HG02852 (cell line): ENCODE measurements around the gene PTK6.
A peak's percentile ranks its signal among the peaks of the same experiment; 100 is the strongest.

Experiments used
- ATAC-seq: cut with Tn5 transposase; IDR thresholded peaks from one replicate; pipeline ENCODE4 v1.9.1; 2021; ENCODE audit warnings: mild to moderate bottlenecking, moderate library complexity; ENCODE audit not compliant: unreplicated experiment

PTK6 gene

GRCh38 chr20:63532449-63532971, 4.7 kb downstream of the PTK6 start:
- ATAC-seq, result no peak

- no peak for ATAC-seq
These were observed 5.3 kb downstream of the PTK6 start for GRCh38 chr20:63531686-63532448.

- no peak for ATAC-seq
These were observed 6.4 kb downstream of the PTK6 start for GRCh38 chr20:63530788-63531160.

DNA sequence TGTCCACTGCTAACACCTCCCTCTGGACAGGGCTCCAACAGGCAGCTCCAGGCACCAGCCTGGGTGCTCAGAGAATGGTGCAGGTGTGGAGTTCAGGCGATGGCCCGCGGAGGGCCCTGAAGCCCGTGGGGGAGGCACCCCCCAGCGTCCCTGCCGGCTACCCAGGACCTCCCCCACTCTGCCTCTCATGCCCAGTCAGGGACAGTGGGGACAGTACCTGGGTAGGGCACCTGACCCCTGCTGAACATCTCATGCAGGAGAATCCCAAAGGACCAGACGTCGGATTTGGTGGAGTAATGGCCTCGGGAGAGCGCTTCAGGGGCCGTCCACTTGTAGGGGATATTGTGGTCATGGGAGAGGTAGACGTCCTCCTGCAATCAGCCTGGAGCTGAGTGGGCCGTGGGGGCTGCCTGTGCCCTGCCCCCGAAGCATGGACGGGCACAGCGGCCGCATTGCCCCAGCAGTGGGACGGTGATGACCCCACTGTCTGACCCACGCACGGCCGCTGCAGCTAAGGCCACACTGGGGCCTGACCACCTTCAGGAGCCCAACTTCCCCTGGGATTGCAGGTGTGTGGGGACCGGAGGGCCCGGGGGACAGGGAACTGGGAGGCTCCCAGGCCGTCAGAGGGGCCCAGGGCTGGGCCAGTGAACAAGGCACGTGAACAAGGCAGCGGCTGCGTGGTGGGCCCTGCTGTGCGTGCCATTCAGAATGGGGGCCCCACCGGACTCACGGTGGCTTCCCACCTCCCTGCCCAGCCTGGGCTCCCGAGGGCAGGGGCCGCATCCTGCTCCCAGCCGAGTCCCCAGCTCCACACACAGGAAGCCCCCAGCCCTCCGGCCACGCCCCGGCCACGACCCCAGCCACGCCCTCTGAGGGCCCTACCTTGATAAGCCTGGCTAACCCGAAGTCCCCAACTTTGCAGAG, 7.1 kb downstream of the PTK6 start:
- ATAC-seq, result no peak

DNA sequence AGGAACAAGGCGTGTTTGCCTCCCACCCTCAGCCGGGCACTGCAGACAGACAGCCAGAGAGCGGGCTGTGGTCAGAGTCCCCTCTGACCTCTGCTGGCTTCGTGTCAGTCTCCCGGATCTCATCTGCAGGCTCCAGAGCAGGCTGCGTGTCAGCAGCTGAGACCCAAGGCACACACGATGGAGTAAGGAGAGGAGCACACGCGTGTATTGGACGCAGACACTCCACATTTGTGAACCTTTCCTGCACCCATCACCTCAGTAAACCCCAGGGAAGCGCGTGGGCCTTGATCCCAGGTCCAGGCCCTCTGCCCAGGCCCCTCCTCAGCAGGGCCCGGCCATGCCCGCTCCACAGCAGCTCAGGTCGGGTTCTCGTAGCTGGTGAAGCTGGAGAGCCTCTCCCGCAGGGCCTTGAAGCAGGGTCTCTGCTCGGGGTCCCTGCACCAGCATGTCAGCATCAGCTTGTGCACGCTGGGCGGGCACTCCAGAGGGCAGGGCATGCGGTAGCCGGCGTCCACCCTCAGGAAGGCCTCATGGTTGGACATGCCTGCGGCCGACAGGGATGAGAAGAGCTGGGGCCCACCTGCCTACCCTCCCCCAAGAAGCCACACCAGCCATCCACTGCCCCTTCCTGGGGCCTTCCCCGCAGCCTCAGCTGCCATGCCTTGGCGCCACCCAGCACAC, 7.9 kb downstream of the PTK6 start:
- ATAC-seq, result no peak

DNA sequence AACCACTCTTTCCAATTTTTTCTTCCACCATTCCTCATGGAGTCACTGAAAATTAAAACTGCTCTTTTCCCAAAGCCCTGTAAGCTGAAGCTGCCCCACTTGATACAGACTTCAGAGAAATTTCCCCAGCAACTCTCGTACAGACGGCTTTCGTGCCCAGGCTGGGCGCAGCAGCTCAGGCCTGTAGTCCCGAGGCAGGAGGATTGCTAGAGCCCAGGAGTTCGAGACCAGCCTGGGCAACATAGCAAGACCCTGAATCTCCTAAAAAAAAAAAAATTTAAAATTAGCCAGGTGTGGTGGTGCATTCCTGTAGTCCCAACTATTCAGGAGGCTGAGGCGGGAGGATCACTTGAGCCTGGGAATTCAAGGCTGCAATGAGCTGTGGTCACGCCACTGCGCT, 10.0 kb downstream of the PTK6 start:
- ATAC-seq, result no peak

DNA sequence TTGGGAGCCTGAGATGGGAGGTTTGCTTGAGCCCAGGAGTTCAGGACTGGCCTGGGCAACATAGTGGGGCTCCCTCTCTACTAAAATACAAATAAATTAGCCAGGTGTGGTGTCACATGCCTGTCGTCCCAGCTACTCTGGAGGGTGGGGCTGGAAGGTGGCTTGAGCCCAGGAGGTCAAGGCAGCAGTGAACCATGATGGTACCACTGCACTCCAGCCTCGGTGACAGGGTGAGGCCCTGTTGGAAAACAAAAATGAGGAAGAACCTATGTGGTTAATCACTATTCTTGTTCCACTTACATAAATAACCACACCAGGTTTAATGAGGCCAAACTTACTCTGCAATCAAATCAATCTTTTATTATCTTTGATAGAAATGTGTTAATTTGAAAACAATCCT, 11.2 kb downstream of the PTK6 start:
- no peak for ATAC-seq

DNA sequence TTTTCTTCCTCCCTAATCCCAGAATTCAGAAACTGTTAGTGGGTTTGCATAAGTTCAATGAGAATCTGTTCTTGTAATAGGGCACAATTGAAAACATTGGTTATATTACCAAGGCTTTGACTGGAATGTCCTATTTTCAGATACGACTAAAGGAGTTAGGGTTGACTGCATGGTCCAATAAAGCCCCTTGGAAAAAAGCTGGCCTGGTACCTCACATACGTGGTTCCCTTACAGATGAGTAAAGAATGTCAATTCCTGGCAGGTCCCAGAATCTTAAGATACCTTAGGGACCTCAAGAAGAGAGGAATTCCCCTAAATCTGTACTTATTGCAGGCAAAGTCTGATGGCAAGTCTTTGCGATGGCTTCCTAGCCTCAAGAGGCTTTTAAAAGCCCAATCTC, 12.0 kb downstream of the PTK6 start:
- ATAC-seq, result no peak

DNA sequence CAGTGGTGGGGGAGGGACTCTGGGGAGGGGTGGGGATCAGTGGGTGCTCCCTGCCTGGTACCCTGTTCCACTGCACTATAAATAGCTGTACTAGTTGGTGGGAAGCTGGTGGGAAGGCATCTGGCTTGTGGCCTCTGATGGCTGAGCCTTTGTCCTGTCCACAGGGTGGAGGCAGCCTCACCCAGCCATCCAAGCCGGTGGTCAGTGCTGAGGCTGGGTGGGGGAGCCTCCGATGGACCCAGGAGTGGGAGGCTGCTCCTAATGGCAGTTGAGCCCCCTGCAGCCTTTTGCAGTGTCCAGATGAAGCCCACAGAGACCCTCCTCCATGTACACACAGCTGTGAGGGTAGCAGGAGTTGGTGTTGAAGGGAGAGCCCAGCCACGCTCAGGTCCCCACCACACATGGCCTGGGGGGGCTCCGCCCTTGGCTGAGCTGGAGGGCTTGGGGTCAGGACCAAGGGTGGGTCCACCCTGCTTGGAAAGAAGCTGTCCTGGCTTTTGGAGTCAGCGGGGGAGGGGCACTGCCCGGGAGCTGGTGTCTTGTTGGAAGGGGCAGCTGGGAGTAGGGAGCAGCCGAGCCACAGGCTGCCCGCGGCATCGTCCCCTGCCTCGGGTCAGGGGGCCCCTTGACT, 14.1 kb downstream of the PTK6 start:
- no peak for ATAC-seq

GRCh38 chr20:63522091-63522868, 14.9 kb downstream of the PTK6 start:
- no peak for ATAC-seq

- no peak for ATAC-seq
These were observed 15.6 kb downstream of the PTK6 start for GRCh38 chr20:63521602-63522001.

GRCh38 chr20:63520934-63521601, 16.1 kb downstream of the PTK6 start:
- ATAC-seq, result peak; percentile 54

GRCh38 chr20:63520504-63520933, 16.7 kb downstream of the PTK6 start, which contains the start of gene PPDPF:
Gene PPDPF, plus strand, starts transcription at chr20:63520765. Its CDS starts 544 bp downstream, at chr20:63521309.
- peak; percentile 65 for ATAC-seq

- ATAC-seq, result peak; percentile 34
These were observed 17.3 kb downstream of the PTK6 start for GRCh38 chr20:63519668-63520503.

- no peak for ATAC-seq
These were observed 18.1 kb downstream of the PTK6 start for GRCh38 chr20:63518946-63519667.

- no peak for ATAC-seq
These were observed 18.8 kb downstream of the PTK6 start for GRCh38 chr20:63518351-63518861.
